Upper lobe of left lung (tissue), 6 donors: Measurements from ENCODE around the gene LACTBL1. TPM values are rescaled to one million over a fixed set of nuclear protein-coding genes. Genes with fewer than 3 reads are reported as not detected.

ENCODE experiments used
- ATAC-seq, 2 donors: fragments of 200-7000 bp; cut with Tn5 transposase; one replicate each; pipeline ENCODE4 v1.9.1; 2022; ENCODE audit warnings: mild to moderate bottlenecking in 2 of 2, moderate library complexity in 2 of 2; ENCODE audit not compliant: low FRiP score in 2 of 2
- DNase-seq, 2 donors: peaks; one replicate each; pipeline ENCODE4 v3.0.0-alpha.2; 2019 to 2020
- H3K27ac ChIP-seq, 4 donors: fragments of 200-600 bp; sonication (generic); one replicate each; pipeline ENCODE4 v1.5.1; 2016 to 2019
- H3K27me3 ChIP-seq, 4 donors: fragments of 200-600 bp; sonication (generic); one replicate each; pipeline ENCODE4 v1.5.1; 2017 to 2019
- H3K36me3 ChIP-seq, 4 donors: fragments of 200-600 bp; sonication (generic); one replicate each; pipeline ENCODE4 v1.5.1; 2016 to 2019
- H3K4me1 ChIP-seq, 4 donors: fragments of 200-600 bp; sonication (generic); one replicate each; pipeline ENCODE4 v1.5.1; 2018 to 2019
- H3K4me3 ChIP-seq, 4 donors: fragments of 200-600 bp; sonication (generic); one replicate each; pipeline ENCODE4 v1.5.1; 2017 to 2019; ENCODE audit warnings: mild to moderate bottlenecking in 2 of 4, moderate library complexity in 1 of 4
- H3K9me3 ChIP-seq, 4 donors: fragments of 200-600 bp; sonication (generic); one replicate each; pipeline ENCODE4 v1.5.1; 2018 to 2019
- CTCF ChIP-seq, 6 experiments: fragments of 450-650 bp in 4 of 6; fragments of 200-600 bp in 2 of 6; sonication (generic) in 2 of 6; IDR thresholded peaks; one replicate each; pipeline ENCODE4 v1.5.1; 2016 to 2019; ENCODE audit warnings: antibody characterized with exemption in 6 of 6
- EP300 ChIP-seq, 4 donors: sonication (generic); formaldehyde crosslinking; IDR thresholded peaks; one replicate each; pipeline ENCODE4 v1.5.1; 2017; ENCODE audit warnings: antibody characterized with exemption in 4 of 4, control low read depth in 2 of 4
- POLR2A ChIP-seq, 4 donors: fragments of 450-650 bp; IDR thresholded peaks; one replicate each; pipeline ENCODE4 v1.5.1; 2016 to 2017; ENCODE audit warnings: antibody characterized with exemption in 4 of 4, mild to moderate bottlenecking in 2 of 4
- POLR2AphosphoS5 ChIP-seq, 2 donors: sonication (generic); formaldehyde crosslinking; IDR thresholded peaks; one replicate each; pipeline ENCODE4 v1.5.1; 2017; ENCODE audit warnings: antibody characterized with exemption in 2 of 2
- WGBS, 2 donors: methylation state at CpG; one replicate each; pipeline ENCODE4 v1.1.5; 2017 to 2018; 5-methylcytosine and 5-hydroxymethylcytosine counted together
- total RNA-seq, 6 donors: library from RNA; depleted of rRNA in 4 of 6; stranded (reverse); fragments of >200 nt in 4 of 6; gene quantifications; one replicate each; pipeline versions ENCODE4 v1.1.0 to v1.2.1, GENCODE V29; 2016 to 2021
- donor health status: DM: no; HTN: no; CAD: no; lungs with moderate emphysema.
- donor health status: DM: no; HTN: yes; CAD: no; lungs with severe emphysema.

LACTBL1 gene
- total RNA-seq, 6 donors from 2014 or later: not detected

DNA sequence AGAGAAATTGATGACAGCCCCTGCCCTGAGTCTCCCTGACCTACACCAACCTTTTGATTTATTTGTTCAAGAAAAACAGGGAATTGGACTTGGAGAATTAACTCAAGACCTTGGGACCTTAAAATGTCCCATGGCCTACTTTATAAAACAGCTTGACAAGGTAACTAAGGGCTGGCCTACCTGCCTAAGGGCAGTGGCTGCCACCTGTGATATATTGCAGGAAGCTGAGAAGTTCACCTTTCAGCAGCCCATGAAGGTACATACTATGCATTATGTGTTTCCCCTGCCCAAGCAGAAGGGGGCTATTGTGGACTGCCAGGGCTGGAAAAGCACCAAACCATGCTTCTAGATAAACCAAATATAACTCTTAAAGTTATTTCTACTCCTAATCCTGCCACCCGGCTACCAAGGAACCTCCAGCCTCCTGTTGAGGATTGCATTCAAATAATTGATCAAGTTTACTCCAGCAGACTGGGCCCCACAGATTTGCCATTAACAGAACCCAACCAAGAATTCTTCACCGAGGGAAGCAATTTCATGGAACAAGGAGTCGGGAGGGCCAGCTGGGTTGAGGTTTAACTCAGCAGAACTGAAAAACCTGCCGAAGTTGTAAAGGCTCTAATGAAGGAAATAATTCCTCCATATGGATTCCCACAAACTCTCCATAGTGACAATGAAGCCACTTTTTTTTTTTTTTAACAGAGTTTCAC is 28.2 kb downstream of the LACTBL1 start:
- no peak for TF ChIP-seq CTCF (IDR thresholded peaks at IDR 0.05)
- TF ChIP-seq EP300 (IDR thresholded peaks at IDR 0.05): no peak
- TF ChIP-seq POLR2AphosphoS5 (IDR thresholded peaks at IDR 0.05): no peak
- no peak for TF ChIP-seq POLR2A (IDR thresholded peaks at IDR 0.05)
- H3K4me1 ChIP-seq: no peaks in the 10 kb centered on the region
- DNase-seq (no peak), ATAC-seq (no peak)
- H3K4me3 ChIP-seq: no peak overlapping the region
- 87 to 90% methylated on average over 4 of the region's 4 CpGs for WGBS, 2 donors
- H3K27me3 ChIP-seq: no peaks in the 10 kb centered on the region
- H3K9me3 ChIP-seq: peaks cover 0 to 7% (median 2%) of the 10 kb centered on the region in 4 donors
- H3K27ac ChIP-seq: no peak overlapping the region
- H3K36me3 ChIP-seq: no peaks in the 10 kb centered on the region

DNA sequence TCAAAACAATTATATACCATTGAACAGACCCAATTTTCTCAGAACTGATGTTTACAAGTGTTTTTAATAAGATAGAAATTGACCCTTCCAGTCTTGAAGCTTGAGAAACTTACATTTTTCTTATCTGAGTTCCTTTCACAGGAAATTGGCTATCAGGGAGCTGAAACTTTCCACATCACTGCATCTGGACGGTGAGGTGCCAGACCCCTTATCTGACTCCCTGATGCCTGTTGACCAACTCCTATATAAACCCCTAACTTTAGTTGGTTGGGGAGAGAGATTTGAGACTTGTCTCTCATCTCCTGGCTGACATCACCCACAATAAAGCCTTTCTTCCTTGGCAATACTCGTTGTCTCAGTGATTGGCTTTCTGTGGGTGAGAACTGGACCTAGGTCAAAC is 31.4 kb downstream of the LACTBL1 start:
- no peak overlapping the region for H3K4me3 ChIP-seq
- H3K36me3 ChIP-seq: no peaks in the 10 kb centered on the region
- H3K27me3 ChIP-seq: no peaks in the 10 kb centered on the region
- DNase-seq (no peak), ATAC-seq (no peak)
- WGBS, 2 donors: 71% methylated on average over 2 of the region's 2 CpGs
- TF ChIP-seq POLR2AphosphoS5 (IDR thresholded peaks at IDR 0.05): no peak
- TF ChIP-seq POLR2A (IDR thresholded peaks at IDR 0.05): no peak
- TF ChIP-seq CTCF (IDR thresholded peaks at IDR 0.05): no peak
- TF ChIP-seq EP300 (IDR thresholded peaks at IDR 0.05): no peak
- no peaks in the 10 kb centered on the region for H3K4me1 ChIP-seq
- no peak overlapping the region for H3K27ac ChIP-seq
- H3K9me3 ChIP-seq: peaks cover 0 to 7% (median 2%) of the 10 kb centered on the region in 4 donors

DNA sequence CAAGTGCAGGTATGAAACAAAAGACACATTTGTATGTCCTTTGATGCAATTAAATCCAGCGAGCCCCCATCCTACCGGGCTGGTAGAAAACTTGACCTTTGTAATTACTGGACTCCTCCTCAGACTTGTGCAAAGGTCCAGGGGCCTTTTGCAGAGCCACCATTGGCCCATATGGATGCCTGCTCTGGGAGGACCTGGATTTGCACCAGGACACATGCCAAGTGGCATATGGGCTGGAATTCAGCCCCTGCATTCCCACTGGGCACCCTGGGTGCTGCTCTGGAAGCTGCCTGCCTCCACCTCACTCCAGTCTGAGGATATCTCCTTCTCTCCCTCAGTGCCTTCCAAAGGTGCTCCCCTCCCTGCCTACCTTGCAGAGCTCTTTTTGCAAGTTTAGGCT is 36.0 kb downstream of the LACTBL1 start:
- Histone ChIP-seq H3K27me3 (no peaks in the 10 kb centered on the region), H3K4me3 (no peak overlapping the region), H3K9me3 (peaks cover 0 to 18% (median 2%) of the 10 kb centered on the region in 4 donors), H3K27ac (no peak overlapping the region), H3K4me1 (no peaks in the 10 kb centered on the region), H3K36me3 (no peaks in the 10 kb centered on the region)
- ATAC-seq (no peak), DNase-seq (peak in 1 of 2 donors; percentile 10)
- 85 to 86% methylated on average over 1 to 2 of the region's 2 CpGs for WGBS, 2 donors
- TF ChIP-seq POLR2AphosphoS5 (IDR thresholded peaks at IDR 0.05) (no peak), CTCF (IDR thresholded peaks at IDR 0.05) (no peak), EP300 (IDR thresholded peaks at IDR 0.05) (no peak), POLR2A (IDR thresholded peaks at IDR 0.05) (no peak)

DNA sequence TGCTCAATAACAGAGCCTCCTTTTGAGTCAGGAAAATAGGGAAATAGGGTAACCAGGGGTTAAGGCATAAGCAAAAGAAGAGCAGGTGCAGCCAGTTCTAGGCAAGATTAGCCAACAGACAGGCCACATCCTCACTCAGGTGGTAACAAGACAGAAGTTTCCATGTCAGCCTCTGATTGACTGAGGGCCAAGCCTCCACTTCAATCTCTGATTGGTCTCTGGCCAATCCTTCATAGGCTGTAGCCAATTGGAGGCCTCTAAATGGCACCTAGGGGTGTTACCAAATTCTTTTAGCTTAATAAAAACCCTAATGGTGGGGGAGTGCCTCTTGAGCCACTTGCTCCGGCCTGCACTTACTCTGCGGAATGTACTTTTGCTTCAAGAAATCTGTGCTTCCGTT is 37.2 kb downstream of the LACTBL1 start:
- WGBS, 2 donors: 85 to 95% methylated on average over 3 of the region's 3 CpGs
- no peak for DNase-seq
- no peak for TF ChIP-seq POLR2A (IDR thresholded peaks at IDR 0.05)
- TF ChIP-seq CTCF (IDR thresholded peaks at IDR 0.05): no peak
- TF ChIP-seq POLR2AphosphoS5 (IDR thresholded peaks at IDR 0.05): no peak
- no peak for TF ChIP-seq EP300 (IDR thresholded peaks at IDR 0.05)
- Histone ChIP-seq H3K4me1 (no peaks in the 10 kb centered on the region), H3K9me3 (peaks cover 0 to 12% (median 0%) of the 10 kb centered on the region in 4 donors), H3K27ac (no peak overlapping the region), H3K36me3 (no peaks in the 10 kb centered on the region), H3K27me3 (no peaks in the 10 kb centered on the region), H3K4me3 (no peak overlapping the region)
- no peak for ATAC-seq
